ENCODE data around the gene CCR6.

The CCR6 gene

GRCh38 chr6:167099707-167100106 lies 23.2 kb upstream of the CCR6 start:
- no peak for DNase-seq

- no peak for DNase-seq
Observed at GRCh38 chr6:167100241-167100674, 22.6 kb upstream of the CCR6 start.

GRCh38 chr6:167102318-167102717 lies 20.6 kb upstream of the CCR6 start:
- no peak for DNase-seq

GRCh38 chr6:167103041-167103891 lies 19.6 kb upstream of the CCR6 start:
- no peak for DNase-seq

GRCh38 chr6:167104388-167104787 lies 18.5 kb upstream of the CCR6 start:
- DNase-seq, result no peak

- no peak for DNase-seq
Observed at GRCh38 chr6:167105060-167105459, 17.8 kb upstream of the CCR6 start.

GRCh38 chr6:167106406-167106805 lies 16.5 kb upstream of the CCR6 start:
- DNase-seq, result no peak

GRCh38 chr6:167107787-167108186 lies 15.1 kb upstream of the CCR6 start:
- no peak for DNase-seq

GRCh38 chr6:167108278-167108677 lies 14.6 kb upstream of the CCR6 start:
- no peak for DNase-seq

GRCh38 chr6:167109651-167110050 lies 13.2 kb upstream of the CCR6 start:
- DNase-seq, result no peak

- DNase-seq, result no peak
Observed at GRCh38 chr6:167111597-167111996, 11.3 kb upstream of the CCR6 start.

GRCh38 chr6:167112421-167112820 lies 10.5 kb upstream of the CCR6 start:
- DNase-seq, result no peak

- DNase-seq, result no peak
Observed at GRCh38 chr6:167113047-167113754, 9.7 kb upstream of the CCR6 start.

GRCh38 chr6:167113935-167114910 lies 8.7 kb upstream of the CCR6 start:
- peak; percentile 48 for DNase-seq

- DNase-seq, result no peak
Observed at GRCh38 chr6:167115054-167115453, 7.8 kb upstream of the CCR6 start.

GRCh38 chr6:167116109-167116837 lies 6.6 kb upstream of the CCR6 start:
- no peak for DNase-seq

GRCh38 chr6:167116838-167117228 lies 6.1 kb upstream of the CCR6 start:
- no peak for DNase-seq

- DNase-seq, result no peak
Observed at GRCh38 chr6:167118006-167118405, 4.9 kb upstream of the CCR6 start.

- no peak for DNase-seq
Observed at GRCh38 chr6:167118839-167119238, 4.1 kb upstream of the CCR6 start.

- peak; percentile 15 for DNase-seq
Observed at GRCh38 chr6:167119670-167120582, 3.0 kb upstream of the CCR6 start.

GRCh38 chr6:167120583-167120903 lies 2.4 kb upstream of the CCR6 start:
- no peak for DNase-seq

Data from stimulated activated CD4-positive, alpha-beta T cell treated with anti-CD3 and anti-CD28 coated beads, Interleukin-4, amount 100 ng/mL, for 1 hour (primary cell).